Measurements from ENCODE around the gene HGD. TPM values are rescaled to one million over a fixed set of nuclear protein-coding genes. Genes with fewer than 3 reads are reported as not detected.

HGD gene
- total RNA-seq, 2 donors from 2014 or later, result 14.2 to 14.3 TPM

GRCh38 chr3:120648290-120648689 lies 33.7 kb downstream of the HGD start:
- WGBS, 2 donors, result 94 to 97% methylated on average over 5 of the region's 5 CpGs
- H3K4me3 ChIP-seq, result no peak overlapping the region
- intact Hi-C loops (cut with DNase I), result no loop called here

GRCh38 chr3:120646771-120647432 lies 35.1 kb downstream of the HGD start:
- Histone ChIP-seq H3K4me3 (no peak overlapping the region), H3K36me3 (replicated peaks in 1 of 2; ENCODE audit: insufficient read depth in 1 of 2, low read depth in 2 of 2) (no peaks in the 10 kb centered on the region), H3K27ac (no peak overlapping the region), H3K27me3 (no peaks in the 10 kb centered on the region), H3K4me1 (peaks cover 6% of the 10 kb centered on the region), H3K9me3 (no peaks in the 10 kb centered on the region)
- no peak for DNase-seq
- TF ChIP-seq CTCF (IDR thresholded peaks at IDR 0.05) (no peak), POLR2A (IDR thresholded peaks at IDR 0.05) (no peak)
- intact Hi-C loops (cut with DNase I), result no loop called here
- ATAC-seq, result no peak
- WGBS, 2 donors, result 82 to 85% methylated on average over 5 of the region's 5 CpGs

More at GRCh38 chr3:120648290-120648689, 33.7 kb downstream of the HGD start:
- no peaks in the 10 kb centered on the region for H3K27me3 ChIP-seq
- ATAC-seq (no peak), DNase-seq (no peak)
- H3K36me3 ChIP-seq (replicated peaks in 1 of 2; ENCODE audit: insufficient read depth in 1 of 2, low read depth in 2 of 2), result no peaks in the 10 kb centered on the region
- no peak for TF ChIP-seq CTCF (IDR thresholded peaks at IDR 0.05)
- TF ChIP-seq POLR2A (IDR thresholded peaks at IDR 0.05), result no peak
- H3K9me3 ChIP-seq, result no peaks in the 10 kb centered on the region
- H3K27ac ChIP-seq, result no peak overlapping the region
- peaks cover 11% of the 10 kb centered on the region for H3K4me1 ChIP-seq

GRCh38 chr3:120645083-120645845 lies 36.8 kb downstream of the HGD start:
- no peak for TF ChIP-seq POLR2A (IDR thresholded peaks at IDR 0.05)
- no peak for TF ChIP-seq CTCF (IDR thresholded peaks at IDR 0.05)
- Histone ChIP-seq H3K4me3 (no peak overlapping the region), H3K9me3 (no peaks in the 10 kb centered on the region), H3K36me3 (replicated peaks in 1 of 2; ENCODE audit: insufficient read depth in 1 of 2, low read depth in 2 of 2) (no peaks in the 10 kb centered on the region), H3K27me3 (no peaks in the 10 kb centered on the region), H3K27ac (no peak overlapping the region), H3K4me1 (peaks cover 3% of the 10 kb centered on the region)
- DNase-seq, result no peak
- intact Hi-C loops (cut with DNase I), result no loop called here
- ATAC-seq, result no peak
- WGBS, 2 donors, result 63 to 80% methylated on average over 5 of the region's 5 CpGs

- Histone ChIP-seq H3K4me3 (no peak overlapping the region), H3K27ac (no peak overlapping the region), H3K36me3 (replicated peaks in 1 of 2; ENCODE audit: insufficient read depth in 1 of 2, low read depth in 2 of 2) (peaks cover 0 to 2% of the 10 kb centered on the region in 2 donors), H3K27me3 (no peaks in the 10 kb centered on the region), H3K9me3 (no peaks in the 10 kb centered on the region), H3K4me1 (no peaks in the 10 kb centered on the region)
- DNase-seq (no peak), ATAC-seq (no peak)
- intact Hi-C loops (cut with DNase I), result no loop called here
- TF ChIP-seq CTCF (IDR thresholded peaks at IDR 0.05), result no peak
- no peak for TF ChIP-seq POLR2A (IDR thresholded peaks at IDR 0.05)
- 78 to 79% methylated on average over 4 of the region's 4 CpGs for WGBS, 2 donors
Observed at GRCh38 chr3:120642368-120642948, 39.6 kb downstream of the HGD start.
